ENCODE measurements around the gene SLIT3. TPM values are rescaled to one million over a fixed set of nuclear protein-coding genes. Genes with fewer than 3 reads are reported as not detected.
A peak's percentile ranks its signal among the peaks of the same experiment; 100 is the strongest.

The SLIT3 gene
- total RNA-seq, 4 donors from 2014 or later = 28.4 to 77.2 (median 63.8) TPM

DNA sequence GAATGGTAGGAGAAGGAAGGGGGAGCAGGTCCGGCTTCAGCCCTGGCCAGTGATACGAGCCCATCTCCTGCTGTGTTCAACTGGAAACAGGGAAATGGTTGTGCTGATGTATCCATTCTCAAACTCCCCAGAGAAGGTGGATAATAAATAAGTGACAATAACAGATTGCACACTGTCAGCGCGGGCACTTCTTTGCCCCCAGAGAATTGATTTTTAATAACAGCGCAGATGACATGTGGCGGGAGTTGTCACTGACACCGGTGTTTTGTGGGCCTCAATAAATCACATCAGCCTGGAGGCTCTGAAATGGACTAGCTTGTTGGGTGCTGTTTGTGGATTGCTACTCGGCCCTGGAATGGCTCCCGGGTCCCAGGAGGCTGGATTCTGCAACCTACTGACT lies 580.4 kb downstream of the SLIT3 start:
- no peaks in the 10 kb centered on the region for H3K9me3 ChIP-seq
- TF ChIP-seq, protein P1, sequence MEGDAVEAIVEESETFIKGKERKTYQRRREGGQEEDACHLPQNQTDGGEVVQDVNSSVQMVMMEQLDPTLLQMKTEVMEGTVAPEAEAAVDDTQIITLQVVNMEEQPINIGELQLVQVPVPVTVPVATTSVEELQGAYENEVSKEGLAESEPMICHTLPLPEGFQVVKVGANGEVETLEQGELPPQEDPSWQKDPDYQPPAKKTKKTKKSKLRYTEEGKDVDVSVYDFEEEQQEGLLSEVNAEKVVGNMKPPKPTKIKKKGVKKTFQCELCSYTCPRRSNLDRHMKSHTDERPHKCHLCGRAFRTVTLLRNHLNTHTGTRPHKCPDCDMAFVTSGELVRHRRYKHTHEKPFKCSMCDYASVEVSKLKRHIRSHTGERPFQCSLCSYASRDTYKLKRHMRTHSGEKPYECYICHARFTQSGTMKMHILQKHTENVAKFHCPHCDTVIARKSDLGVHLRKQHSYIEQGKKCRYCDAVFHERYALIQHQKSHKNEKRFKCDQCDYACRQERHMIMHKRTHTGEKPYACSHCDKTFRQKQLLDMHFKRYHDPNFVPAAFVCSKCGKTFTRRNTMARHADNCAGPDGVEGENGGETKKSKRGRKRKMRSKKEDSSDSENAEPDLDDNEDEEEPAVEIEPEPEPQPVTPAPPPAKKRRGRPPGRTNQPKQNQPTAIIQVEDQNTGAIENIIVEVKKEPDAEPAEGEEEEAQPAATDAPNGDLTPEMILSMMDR (IDR thresholded peaks at IDR 0.05) = no peak
- no peak for TF ChIP-seq POLR2A (IDR thresholded peaks at IDR 0.05)
- WGBS, 2 donors = 90 to 95% methylated on average over 9 of the region's 9 CpGs
- DNase-seq = no peak
- no peaks in the 10 kb centered on the region for H3K27me3 ChIP-seq
- H3K36me3 ChIP-seq = no peaks in the 10 kb centered on the region
- H3K4me1 ChIP-seq = no peaks in the 10 kb centered on the region
- intact Hi-C loops (cut with DNase I) = no loop called here
- no peak overlapping the region for H3K4me3 ChIP-seq (replicated peaks in 1 of 3)
- H3K27ac ChIP-seq = no peak overlapping the region

DNA sequence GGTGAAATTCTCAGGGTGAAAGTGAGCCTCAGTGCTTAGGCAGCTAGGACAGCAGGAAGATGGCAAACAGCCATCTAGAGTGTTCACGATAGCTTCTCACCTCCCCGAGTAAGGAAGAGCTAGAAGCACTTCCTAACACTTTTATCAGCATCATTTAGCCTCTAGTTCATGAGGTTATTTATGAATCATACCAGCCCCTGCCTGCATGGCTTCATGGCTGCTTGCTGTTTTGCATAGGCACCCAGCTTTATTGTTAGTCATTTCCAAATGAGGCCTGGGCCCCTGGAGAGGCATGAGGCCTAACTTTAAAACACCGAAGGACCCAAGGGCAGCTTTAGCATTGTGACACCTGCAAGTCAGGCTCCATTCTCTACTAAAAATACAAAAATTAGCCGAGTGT lies 586.9 kb downstream of the SLIT3 start:
- no peak overlapping the region for H3K27ac ChIP-seq
- no peak overlapping the region for H3K4me3 ChIP-seq (replicated peaks in 1 of 3)
- 65 to 76% methylated on average over 4 of the region's 4 CpGs for WGBS, 2 donors
- intact Hi-C loops (cut with DNase I) = no loop called here
- H3K4me1 ChIP-seq = peaks cover 0 to 4% of the 10 kb centered on the region in 2 donors
- DNase-seq = no peak
- H3K27me3 ChIP-seq = no peaks in the 10 kb centered on the region
- H3K36me3 ChIP-seq = no peaks in the 10 kb centered on the region
- TF ChIP-seq, protein P1 (IDR thresholded peaks at IDR 0.05) = no peak
- no peak for TF ChIP-seq POLR2A (IDR thresholded peaks at IDR 0.05)
- H3K9me3 ChIP-seq = no peaks in the 10 kb centered on the region

DNA sequence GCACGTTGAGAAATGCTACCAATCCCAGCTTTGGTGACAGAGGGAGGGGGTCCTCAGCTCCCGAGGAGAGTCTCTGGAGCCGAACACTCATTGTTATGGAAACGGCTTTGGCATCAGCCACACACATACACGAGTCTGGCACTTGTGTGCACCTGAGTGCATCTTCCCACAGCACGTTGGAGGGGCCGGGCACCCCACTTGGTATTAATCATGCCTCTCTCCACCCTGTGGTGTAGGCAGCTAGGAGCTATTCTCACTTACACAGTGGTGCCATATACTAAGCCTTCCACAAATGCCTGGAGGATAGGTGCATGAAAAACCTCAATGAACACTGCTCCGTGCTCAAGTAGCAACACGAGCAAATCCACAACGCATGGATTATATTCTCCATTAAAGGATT lies 587.9 kb downstream of the SLIT3 start:
- Histone ChIP-seq H3K4me1 (peaks cover 0 to 4% of the 10 kb centered on the region in 2 donors), H3K36me3 (no peaks in the 10 kb centered on the region), H3K4me3 (replicated peaks in 1 of 3) (no peak overlapping the region), H3K27ac (no peak overlapping the region), H3K27me3 (no peaks in the 10 kb centered on the region), H3K9me3 (no peaks in the 10 kb centered on the region)
- intact Hi-C loops (cut with DNase I) = no loop called here
- peak; percentile 39 to 63 for DNase-seq
- TF ChIP-seq POLR2A (IDR thresholded peaks at IDR 0.05) = no peak
- TF ChIP-seq, protein P1 (IDR thresholded peaks at IDR 0.05) = no peak
- 51 to 64% methylated on average over 10 of the region's 10 CpGs for WGBS, 2 donors

DNA sequence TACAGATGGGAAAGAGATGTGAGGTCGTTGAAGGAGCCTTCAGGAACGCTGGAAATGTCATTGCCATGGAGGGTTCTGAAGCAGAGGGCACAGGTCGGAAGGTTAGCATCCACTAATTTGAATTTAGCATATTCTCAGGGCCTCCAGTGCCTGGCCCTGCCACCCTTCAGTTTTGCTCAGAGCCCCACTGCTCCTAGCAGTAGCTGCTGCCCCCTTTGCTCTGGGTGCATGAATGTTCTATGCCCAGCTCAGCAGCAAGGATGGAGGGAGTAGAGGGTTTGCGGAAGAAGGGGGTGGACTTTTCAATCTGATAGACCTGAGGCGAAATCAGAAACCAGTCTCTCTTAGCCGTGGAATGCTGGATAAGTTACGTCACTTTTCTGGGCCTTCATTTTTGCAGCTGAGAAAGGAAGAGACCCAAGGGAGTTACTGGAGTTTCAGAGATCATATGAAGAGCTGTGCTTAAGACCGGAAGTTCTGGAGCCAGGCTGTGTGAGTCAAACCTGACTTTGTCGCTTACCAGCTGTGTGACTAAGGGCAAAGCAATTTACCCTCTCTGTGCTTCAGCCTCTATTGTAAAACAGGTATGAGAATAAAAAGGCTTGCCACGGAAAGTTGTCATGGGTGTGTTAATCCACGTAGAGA lies 588.5 kb downstream of the SLIT3 start:
- no peak for DNase-seq

DNA sequence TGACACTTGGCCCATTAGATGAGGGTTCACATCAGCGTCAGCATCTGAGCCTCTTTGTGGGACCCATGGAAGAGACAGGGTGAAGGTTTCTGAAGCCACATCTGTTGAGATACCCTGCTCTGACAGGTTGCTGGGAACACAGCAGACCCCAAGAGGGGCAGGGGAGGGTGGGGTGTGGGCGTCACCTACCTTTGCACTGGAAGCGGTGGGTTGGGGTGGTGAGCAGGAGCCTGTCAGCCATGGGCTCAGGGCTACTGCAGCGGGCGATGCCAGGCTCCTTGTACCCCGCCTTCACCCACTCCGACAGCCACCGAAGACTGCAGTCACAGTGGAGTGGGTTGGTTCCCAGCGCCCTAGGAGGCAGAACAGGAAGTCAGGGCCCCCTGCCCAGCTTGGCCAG lies 590.2 kb downstream of the SLIT3 start:
- TF ChIP-seq, protein P1 (IDR thresholded peaks at IDR 0.05) = no peak
- TF ChIP-seq POLR2A (IDR thresholded peaks at IDR 0.05) = no peak
- H3K36me3 ChIP-seq = no peaks in the 10 kb centered on the region
- no peaks in the 10 kb centered on the region for H3K27me3 ChIP-seq
- H3K4me1 ChIP-seq = peaks cover 0 to 4% of the 10 kb centered on the region in 2 donors
- intact Hi-C loops (cut with DNase I) = no loop called here
- H3K4me3 ChIP-seq (replicated peaks in 1 of 3) = no peak overlapping the region
- H3K9me3 ChIP-seq = no peaks in the 10 kb centered on the region
- no peak for DNase-seq
- H3K27ac ChIP-seq = no peak overlapping the region
- WGBS, 2 donors = 94 to 95% methylated on average over 4 to 9 of the region's 9 CpGs

More for the DNA sequence above, 588.5 kb downstream of the SLIT3 start:
- 68 to 76% methylated on average over 11 of the region's 11 CpGs for WGBS, 2 donors
- intact Hi-C loops (cut with DNase I) = no loop called here
- H3K27me3 ChIP-seq = no peaks in the 10 kb centered on the region
- H3K9me3 ChIP-seq = no peaks in the 10 kb centered on the region
- H3K4me1 ChIP-seq = peaks cover 0 to 4% of the 10 kb centered on the region in 2 donors
- H3K36me3 ChIP-seq = no peaks in the 10 kb centered on the region
- no peak overlapping the region for H3K4me3 ChIP-seq (replicated peaks in 1 of 3)
- TF ChIP-seq, protein P1 (IDR thresholded peaks at IDR 0.05) = no peak
- no peak for TF ChIP-seq POLR2A (IDR thresholded peaks at IDR 0.05)
- H3K27ac ChIP-seq = peak overlapping the region in 1 of 3 donors; percentile 2
